Activated CD8-positive, alpha-beta memory T cell treated with anti-CD3 and anti-CD28 coated beads, Interleukin-2, amount 50 U/mL, for 4 hours (primary cell): ENCODE results near the gene TBC1D3G.
"Not testable (repeated sequence)": the region's sequence is repeated elsewhere in the genome, so short reads cannot be mapped to it uniquely, and the experiment has no call there.

ENCODE experiments used
- DNase-seq: peaks from one replicate; pipeline ENCODE4 v3.0.0-alpha.2; 2020

The TBC1D3G gene

DNA sequence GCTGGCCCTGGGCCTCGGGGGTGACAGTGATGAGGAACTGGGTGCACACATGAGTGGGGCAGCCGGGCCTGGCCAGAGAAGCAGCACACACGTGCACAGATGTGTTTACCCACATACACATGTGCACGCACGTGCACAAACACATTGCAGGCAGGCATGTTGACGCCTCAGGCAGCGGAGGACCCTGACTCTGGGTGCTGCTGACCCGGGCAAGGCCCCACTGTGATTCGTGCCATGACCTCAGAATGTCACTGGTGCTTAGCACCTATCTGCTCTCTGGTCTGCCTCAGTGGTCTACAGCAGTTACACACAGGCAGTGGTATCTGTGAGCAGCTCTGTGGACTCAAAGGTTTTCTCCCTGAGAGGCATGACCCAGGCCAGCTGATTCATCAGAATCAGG, at the start of gene TBC1D3G:
Gene TBC1D3G (plus strand): TSS at position 301 of the 400 bp plus-strand sequence. CDS start 1,528 bp downstream, outside the sequence.
- not testable (repeated sequence) for DNase-seq

DNA sequence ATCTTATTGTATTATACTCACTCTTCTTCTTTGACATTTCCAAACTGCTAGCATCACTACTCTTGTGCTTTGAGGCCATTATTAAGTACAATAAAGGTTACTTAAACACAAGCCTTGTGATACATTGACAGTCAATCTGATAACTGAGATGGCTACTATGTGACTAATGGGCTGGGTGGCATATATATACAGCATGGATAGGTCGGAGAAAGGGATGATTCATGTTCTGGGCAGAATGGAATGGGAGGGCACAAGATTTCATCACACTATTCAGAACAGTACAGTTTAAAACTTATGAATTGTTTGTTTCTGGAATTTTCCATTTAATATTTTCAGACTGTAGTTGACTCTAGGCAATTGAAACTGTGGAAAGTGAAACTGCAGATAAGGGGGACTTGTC, 40.4 kb upstream of the TBC1D3G start:
- DNase-seq = not testable (repeated sequence)

DNA sequence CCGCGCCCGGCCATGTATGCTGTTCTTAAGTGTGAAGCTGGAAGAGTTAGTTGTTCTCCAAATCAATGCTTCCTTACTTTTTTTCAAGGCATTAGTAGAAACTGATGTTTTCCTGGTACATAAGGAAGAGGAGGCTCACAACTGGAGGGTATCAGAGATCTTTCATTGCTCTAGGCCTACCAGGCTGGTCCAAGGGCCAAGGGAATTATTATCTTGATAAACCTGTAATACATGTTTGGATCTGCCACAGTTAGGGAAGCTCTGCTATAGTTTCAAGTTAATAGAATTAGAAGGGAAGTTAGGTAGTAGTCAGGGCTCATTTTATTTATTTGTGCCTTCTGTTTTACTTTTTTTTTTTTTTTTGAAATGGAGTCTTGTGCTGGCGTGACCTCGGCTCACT, 39.5 kb upstream of the TBC1D3G start:
- not testable (repeated sequence) for DNase-seq

DNA sequence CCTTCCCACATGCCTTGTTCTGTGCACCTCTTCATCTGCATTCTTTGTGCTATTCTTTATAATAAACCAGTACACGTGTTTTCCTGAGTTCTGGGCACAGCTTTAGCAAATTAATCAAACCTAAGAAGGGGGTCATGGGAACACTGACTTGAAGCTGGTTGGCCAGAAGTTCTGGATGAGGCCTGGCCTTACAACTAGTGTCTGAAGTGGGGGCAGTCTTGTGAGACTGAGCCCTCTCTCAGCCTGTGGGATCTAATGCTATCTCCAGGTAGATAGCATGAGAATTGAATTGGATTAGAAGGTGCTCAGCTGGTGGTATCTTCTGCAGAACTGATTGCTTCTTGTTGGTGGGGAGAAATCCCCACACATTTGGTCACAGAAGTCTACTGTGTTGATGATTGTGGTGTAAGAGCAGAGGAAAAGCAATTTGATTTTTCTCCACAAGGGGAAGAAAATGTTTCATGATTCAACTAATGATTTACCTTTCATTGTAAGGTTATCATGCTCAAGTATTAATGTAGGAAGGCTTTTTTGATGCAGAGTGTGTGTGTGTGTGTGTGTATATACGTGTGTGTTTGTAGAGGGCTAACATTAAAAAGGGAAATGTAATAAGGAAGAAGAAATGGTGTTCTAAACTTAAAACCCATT, 33.6 kb upstream of the TBC1D3G start:
- not testable (repeated sequence) for DNase-seq

DNA sequence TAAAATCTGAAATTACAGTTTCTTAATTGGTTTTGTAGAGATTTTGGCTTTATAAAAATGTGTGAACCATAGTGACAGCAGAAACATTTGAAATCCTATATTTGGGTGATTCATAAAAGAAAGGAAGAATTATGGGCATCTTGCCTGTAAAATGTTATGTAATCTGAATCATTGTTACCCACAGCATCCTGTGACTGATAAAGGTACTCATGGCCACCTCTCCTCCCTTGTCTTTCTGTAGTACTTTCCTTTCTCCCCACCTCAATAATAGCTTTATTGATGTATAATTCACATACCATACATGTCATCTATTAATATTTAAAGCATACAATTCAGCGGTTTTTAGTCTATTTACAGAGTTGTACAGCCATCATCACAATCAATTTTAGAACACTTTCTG, 28.5 kb upstream of the TBC1D3G start:
- DNase-seq = not testable (repeated sequence)

DNA sequence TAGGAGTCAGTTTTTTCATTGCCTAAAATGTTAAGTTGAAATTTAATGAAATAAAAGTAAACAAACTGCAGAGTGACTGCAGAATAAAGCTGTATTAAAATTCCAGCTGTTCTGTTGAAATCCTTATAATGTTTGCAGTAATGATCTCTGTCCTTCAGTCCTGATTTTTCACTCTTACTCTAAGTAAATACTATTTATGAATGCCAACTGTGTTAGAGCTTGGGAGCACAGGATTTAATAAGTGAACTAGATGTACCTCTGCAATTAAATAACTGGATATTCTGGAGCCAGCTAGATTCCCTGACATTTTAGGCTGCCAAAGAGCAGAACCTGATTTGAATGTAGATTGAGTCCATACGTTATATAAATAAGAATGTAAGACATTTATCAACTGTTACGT, 7.9 kb upstream of the TBC1D3G start:
- not testable (repeated sequence) for DNase-seq

DNA sequence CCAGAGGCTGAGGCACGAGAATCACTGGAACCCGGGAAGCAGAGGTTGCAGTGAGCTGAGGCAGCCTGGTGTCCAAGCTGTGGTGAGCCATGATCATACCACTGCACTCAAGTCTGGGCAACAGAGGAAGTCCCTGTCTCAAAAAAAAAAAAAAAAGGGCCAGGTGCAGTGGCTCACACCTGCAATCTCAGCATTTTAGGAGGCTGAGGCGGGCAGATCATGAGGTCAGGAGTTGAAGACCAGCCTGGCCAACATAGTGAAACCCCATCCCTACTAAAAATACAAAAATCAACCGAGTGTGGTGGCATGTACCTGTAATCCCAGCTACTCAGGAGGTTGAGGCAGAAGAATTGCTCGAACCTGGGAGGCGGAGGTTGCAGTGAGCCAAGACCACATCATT, 38.8 kb downstream of the TBC1D3G start:
- DNase-seq = not testable (repeated sequence)

DNA sequence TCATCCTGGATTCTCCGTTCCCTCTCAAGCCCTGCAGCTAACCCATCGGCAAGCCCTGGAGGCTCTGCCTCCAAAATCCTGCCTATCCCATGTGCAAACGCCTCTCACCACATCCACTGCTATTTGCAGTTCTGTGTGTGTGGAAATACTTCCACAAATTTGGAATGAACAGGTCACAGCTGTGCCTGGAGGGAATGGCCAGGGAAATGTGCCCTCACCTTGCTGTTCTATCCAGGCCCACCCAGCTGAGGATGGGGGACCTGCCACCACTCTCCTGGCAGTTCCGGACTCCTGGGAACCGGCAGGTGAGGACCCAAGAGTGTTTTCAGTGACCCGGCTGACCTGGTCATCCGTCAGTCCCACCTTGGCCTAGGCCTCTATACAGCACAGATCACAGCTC, 52.3 kb downstream of the TBC1D3G start:
- not testable (repeated sequence) for DNase-seq
